GM21390 (cell line): ENCODE results near the gene NME3.
"Not testable (repeated sequence)": the region's sequence is repeated elsewhere in the genome, so short reads cannot be mapped to it uniquely, and the experiment has no call there.

Source experiments
- ATAC-seq: cut with Tn5 transposase; IDR thresholded peaks from one replicate; pipeline ENCODE4 v1.9.1; 2021; ENCODE audit not compliant: unreplicated experiment

Gene NME3

DNA sequence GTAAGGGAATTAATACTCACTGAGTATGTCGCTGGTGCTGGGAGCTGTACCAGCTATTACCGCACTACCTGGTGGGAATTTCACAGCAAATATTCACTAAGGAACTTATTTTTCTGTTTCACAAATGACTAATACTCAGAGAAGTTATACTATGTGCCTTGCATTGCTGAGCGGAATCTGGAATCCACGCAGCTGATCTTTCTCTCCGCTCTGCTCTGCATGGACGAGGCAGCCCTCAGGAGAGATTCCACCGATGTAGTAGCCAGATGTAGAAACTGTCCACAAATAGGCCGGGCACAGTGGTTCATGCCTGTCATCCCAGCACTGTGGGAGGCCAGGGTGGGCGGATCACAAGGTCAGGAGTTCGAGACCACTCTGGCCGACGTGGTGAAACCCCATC, 17.1 kb downstream of the NME3 start:
- ATAC-seq: no peak

DNA sequence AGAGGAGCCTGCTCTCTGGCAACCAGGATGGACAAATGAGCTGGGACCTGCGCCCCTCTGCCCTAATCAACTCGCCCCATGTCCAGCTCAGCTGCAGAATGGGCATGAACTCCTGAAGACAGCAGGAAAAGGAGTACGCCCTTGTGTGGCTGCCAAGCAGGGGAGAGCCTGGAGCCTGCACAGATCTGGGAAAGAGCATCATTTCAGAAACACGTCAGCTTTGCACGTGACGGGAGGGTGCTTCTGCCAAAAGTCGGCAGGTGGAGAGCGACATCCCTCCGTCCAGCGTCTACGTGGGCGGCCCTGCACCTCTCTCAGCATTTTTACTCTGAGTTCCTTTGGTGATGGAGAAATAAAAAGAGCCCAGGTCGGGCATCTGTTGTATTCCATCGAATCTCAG, 18.5 kb downstream of the NME3 start:
- no peak for ATAC-seq

DNA sequence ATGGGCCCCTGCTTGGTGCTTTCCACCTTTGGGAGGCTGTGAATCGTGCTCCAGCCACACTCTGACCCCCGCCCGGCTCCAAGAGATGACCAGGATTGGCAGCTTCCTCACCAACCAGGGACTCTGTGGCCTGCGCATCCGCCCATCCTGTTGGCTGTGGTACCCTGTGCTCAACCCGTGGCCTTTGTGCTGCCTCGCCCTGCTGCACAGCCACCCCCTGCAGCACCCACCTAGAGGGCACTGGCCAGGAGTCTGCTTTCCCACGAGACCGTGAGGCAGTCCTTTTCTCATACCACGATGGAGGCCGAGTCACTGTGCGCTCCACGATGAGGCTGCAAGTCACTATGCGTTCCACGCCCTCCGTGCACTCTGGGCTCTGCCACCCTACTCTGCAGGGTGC, 19.4 kb downstream of the NME3 start:
- ATAC-seq: no peak

DNA sequence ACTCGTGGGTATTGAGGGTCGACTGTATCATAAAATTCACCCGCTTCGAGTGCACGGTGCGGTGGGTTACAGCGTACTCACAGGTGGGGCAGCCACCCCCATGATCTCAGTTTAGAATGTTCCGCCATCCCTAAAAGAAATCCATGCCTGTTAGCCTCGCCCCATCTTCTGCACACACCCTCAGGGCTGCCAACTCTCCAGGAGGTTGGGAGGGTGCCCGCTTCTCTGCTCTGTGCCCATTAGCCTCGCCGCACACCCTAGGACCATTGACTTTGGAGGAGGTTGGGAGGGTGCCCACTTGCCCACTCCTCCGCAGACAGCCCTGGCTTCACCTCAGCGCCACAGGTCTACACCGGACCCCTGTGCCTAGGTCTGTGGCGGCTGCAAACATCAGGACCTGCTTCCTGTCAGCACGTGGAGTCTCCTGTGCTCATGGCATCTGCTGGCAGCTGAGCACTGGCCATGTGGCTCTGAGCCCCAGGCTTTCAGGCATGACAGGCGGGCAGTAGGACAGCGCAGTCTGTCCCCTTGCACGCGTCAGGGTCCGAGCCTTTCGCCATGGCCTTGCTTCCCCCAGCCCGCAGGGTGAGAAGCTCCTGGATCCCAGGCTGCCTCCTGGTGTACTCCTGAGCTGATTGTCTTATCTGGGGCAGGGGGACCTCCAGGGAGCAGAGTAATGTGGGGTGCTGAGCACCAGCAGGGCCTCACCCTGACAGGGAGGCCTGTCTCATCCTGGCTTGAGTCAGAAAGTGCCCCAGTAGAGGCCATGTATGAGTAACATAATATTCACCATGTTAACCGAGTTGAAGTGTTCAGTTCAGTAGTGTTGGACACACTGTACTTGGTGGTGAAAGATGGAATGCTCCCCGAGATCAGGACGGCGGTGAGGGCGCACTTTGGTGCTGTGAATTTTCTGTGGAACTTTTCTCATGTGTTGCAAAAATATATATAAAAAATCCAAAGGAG, 21.9 kb downstream of the NME3 start:
- no peak for ATAC-seq

DNA sequence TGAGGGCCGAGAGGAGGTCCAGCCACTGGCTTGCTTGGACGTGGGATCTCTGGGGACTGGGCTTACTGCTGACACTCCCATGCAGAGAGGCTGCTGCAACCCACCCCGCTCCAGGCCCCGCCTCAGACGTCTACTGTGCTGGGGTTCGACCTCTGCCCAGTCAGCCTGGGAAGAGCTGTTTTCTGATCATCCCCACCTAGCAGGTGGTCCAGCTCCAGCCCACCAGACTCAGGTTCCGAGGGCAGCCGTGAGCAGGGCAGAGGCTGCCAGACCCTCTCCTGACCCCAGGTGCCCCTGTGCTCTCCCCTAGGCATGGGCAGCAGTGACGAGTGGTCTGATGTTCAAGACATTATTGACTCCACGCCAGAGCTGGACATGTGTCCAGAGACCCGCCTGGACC, 23.4 kb downstream of the NME3 start:
- ATAC-seq: no peak

DNA sequence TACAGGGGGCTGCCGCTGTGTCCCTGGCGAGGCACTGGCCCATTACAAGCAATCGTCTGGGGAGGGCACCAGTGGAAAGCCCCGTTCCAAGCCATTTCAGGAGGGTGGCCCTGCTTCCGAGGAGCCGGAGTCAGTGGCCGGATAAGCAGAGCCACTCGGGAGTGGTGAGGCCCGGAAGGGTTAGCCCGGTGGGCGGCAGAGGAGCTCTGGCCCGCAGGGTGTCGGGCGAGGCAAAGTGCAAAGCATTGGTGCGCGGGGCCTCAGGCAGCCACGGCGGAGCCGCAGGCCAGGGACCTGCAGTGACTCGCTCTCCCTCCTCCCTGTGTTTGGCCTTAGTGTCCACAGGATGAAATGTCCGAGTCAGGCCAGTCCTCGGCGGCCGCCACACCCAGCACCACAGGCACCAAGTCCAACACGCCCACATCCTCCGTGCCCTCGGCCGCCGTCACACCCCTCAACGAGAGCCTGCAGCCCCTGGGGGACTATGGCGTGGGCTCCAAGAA, 24.6 kb downstream of the NME3 start:
- no peak for ATAC-seq

DNA sequence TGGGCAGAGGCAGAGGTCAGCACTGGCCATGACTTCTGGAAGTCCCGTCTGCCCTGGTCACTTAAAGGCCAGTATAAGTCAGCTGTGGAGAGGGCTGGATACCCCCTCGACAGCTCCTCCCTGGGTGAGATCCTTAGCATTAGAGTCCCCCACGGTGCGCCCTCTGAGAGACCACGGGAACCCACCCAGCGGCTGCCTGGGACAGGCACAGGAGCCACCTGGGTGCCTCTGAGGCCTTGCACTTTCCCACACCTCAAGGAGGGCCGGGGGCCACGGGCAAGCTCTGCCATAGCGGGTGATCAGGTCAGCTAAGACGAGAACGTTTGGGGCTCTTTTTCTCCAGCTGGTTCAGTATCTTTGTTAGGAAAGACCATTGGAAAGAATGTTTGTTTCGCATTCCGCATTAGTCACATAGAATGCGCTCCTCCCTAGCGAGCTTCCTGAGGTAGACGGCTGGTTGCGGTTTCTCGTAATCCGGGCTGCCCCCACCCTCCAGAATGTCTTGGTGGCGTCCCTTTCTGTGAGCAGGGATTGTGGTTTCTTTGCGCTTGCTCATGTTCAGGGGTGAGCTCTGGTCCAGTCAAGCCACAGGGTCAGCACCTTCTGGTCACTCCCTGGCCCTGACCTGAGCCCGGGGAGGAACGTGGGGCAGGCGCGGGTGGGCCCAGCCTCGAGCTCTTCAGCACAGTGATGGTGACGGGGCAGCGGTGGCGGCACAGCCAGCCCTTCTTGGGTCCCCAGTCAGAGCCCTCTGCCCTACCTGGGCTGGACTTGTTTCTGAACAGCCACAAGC, 25.2 kb downstream of the NME3 start:
- ATAC-seq: no peak

DNA sequence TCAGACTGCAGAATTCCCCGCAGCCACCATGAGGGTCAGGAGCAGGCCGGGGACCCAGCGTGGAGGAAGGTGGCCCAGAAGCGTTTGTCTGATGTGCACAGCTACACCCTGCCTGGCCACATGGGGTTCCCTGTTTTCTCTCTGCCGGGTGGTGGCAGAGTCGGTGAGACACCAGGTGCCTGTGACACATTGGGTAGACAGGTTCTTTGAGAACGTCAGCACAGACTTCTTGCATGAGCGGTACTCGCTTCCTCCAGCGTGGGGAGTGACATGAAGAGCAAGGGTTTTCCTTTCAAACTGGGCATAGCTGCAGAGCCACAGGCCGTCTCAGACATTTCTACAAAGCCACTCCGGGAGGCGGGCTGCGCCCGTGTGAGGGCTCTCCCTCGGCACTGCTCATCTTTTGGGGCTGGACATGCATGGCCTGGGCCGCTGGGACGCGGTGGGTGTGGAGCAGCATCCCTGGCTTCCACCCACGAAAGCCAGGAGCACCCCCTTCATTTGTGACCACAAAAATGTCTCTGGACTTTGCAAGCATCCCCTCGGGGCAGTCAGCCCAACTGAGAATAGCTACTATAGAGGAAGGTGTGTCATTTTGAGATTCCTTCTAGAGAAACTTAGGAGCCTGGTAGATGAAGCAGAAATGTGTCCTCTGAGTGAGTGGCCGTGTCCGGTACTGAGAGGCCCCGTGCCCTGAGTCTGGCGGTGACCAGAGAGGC, 26.0 kb downstream of the NME3 start:
- no peak for ATAC-seq

DNA sequence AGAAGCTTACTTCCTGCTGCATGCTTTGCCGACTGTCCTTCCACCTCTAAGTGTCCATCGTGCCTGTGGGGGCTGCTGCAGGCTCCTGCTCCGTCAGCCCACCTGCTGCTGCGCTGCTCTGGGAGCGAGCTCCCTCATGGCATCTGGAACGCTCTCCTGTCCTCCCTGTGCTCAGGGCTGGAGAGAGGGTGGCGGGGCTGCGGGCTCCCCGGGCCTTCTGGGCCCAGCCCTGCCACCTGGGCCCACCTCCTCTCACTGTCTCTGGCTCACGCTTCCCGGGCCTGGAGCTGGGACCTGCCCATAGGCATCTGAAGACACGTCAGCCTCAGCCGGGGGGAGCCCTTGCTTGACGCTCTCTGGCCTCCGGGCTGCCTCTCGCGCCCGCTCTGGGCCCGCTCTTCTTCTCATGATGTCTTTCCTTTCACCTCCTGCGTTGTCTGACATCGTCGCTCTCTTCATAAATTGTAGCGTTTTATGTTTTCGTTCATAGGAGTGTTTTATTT, 27.0 kb downstream of the NME3 start:
- no peak for ATAC-seq

DNA sequence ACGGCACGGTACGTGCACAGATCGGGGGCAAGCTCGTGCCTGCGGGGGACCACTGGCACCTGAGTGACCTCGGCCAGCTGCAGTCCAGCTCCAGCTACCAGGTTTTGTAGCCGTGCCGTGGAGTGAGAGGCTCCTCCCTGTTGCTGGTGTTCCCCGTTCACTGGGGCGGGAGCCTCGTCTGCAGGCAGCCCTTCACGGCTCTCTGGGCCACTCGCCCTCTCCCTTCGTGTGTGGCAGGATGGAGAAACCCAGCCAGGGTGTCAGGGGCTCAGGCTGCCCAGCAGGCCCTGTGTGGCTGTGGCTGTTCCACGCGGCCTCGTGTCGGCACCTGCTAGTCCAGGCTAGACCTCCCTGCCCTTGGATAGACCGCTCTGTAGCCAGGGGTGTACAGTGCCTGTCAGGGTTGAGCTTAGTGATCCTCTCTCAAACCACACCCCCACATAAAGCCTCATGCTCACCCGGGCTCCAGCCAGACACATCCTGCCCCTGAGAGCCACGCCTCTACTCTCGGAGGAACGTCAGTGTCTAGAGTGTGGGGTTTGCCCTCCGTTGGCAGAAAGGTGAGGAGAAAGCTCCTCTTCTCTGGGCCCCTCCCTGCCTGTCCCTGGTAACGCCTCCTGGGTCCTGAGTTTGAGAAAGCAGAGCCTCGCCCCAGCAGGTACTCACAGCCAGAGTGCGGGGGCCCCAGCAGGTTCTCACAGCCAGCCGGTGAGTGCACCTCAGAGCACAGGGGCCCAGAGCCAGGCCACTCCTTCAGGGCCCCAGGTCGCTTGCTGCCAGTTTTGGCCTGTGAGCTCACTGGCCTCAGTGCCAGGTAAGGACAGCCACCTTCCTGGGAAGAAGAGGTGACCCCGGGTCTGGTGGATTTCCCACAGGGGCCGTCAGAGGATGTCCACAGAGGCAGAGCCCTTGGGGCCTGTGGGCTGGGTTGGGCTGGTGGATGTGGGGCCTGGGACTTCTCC, 27.7 kb downstream of the NME3 start:
- no peak for ATAC-seq

DNA sequence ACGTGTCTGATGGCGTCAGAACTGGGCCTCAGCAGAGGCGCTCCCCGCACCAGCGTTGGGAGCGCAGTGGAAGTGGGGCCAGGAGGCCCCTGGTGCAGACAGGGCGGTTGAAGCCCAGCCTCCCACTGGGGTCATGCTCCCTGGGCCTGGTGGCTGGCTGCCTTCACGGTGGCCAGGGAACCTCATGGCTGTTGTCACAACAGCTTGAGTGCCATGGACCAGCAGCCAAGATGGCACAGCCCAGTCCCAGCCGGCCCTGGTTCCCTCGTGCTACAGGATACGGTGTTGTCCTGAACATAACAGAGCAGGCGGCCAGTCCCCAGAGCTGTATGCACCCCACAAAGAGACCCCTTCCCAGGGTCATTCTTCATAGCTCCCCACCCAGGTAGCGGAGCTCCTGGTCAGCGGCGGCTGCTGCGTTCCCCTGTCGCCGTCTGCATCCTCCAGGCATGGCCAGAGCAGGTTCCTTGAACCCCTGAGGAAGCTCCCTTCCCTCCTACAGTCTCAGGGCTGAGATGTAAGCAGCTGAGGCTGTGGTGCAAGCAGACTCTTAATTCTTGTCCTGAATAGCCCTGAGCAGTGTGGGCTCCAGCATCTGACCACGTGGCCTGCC, 29.7 kb downstream of the NME3 start:
- ATAC-seq: no peak

DNA sequence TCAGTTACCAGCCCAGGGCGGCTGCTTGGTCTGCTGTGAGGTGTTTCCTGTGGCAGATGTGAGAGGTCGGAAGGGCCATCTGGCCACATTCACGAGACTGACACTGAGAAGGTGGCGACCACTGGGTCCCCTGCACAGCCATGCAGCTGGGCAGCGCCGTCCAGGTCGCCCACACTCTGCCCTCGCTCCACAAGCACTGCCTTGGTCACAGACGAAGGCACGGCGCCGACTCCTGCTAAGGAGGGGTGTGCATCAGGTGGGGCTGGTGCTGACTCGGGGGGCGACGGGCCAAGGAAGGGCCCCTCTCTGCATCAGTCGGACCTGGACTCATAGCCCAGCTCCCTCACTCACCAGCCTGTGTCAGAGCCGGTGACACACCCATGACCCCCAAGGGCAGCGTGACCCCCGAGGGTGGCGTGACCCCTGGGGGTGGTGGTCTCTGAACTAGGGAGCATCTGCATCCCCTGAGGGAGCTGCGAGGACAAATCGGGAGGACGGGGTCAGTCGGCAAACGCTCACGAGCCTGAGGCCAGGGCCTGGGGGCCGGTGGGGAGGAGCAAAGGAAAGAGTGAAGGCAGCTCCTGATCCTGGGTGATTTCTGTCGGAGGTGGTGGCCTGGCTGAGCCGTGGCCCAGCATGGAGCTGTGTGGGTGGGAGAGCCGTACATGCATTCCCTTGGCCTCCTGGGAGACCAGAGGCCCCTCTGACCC, 30.4 kb downstream of the NME3 start:
- no peak for ATAC-seq

DNA sequence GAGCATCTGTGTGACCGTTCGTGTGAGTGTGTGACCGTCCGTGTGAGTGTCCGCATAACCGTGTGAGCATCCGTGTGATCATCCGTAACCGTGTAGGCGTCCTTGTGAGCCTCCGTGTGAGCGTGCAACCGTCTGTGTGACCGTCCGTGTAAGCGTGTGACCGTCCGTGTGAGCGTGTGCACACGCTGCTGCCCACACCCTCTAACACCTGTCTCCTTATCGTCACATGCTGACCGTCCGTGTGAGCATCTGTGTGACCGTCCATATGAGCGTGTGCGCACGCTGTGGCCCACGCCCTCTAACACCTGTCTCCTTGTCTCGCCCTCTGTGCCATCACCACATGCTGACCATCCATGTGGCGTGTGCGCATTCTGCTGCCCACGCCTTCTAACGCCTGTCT, 31.1 kb downstream of the NME3 start:
- ATAC-seq: no peak

DNA sequence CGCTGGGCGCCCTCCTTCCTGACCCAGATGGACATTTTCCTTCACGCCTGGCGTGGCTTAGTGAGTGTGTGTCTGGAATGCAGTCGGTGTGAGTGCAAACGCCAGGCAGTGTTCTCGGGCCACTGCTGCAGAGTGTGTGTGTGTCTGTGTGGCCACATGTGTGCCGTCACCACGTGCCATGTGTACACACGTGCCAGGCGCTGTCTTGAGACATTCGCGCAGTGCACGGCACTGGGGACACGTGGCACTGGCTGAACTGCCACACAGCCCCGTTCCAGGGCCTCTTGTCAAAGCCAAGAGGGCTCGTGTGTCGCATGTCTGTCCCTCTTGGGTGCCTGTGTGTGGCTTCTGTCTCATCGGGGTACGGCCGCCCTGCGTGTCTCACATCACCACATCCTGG, 36.5 kb downstream of the NME3 start:
- ATAC-seq: no peak

DNA sequence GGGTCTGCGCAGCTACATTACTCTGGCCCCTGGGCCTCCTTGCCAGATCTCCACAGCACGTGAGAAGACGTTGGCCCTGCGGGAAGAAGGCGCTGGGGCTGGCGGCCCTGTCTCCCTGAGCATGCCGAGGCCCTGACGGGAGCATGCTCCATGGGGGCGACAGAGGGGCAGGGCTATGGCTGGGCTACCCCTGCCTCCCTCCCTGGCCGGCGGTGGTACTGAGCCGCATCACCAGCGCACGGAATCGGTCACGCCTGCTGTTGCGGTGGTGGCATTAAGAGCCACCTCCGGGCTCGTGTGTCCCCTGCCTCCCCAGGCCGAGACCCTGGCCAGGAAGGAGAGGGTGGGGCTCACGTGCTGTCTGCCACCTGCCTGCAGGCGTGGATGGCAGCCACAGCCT, 37.2 kb downstream of the NME3 start:
- ATAC-seq: no peak

DNA sequence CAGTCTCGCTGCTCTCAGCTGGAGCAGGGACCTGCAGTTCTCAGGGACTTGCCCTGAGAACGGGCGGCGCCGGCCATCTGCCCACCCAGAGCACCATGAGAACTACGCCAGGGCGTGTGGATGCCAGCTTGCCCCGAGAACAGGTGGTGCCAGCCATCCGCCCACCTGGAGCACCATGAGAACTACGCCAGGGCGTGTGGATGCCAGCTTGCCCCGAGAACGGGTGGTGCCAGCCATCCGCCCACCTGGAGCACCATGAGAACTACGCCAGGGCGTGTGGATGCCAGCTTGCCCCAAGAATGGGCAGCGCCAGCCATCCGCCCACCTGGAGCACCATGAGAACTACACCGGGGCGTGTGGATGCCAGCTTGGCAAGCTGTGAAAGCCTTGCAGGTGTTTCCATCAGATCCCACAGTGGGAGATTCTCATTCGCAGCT, 38.8 kb downstream of the NME3 start:
- not testable (repeated sequence) for ATAC-seq

DNA sequence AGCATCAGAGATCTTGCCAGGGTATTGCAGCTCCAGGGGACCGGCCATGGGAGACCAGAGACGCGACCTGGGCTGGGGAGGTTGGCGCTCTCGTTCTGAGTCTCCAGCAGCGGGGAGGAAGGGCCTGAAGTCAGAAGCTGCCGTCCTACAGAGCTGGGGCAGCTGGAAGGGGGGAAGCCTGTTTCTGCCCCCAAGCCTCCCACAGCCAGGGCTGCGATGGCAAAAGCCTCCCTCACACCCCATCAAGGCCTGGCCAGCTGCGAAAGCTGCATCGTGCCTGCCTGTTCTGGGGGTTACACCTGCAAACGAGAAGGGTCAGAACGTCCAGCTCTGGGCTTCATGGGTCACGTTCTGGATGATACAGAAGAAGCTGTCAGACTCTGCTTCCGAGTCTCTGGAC, 39.3 kb downstream of the NME3 start:
- no peak for ATAC-seq

DNA sequence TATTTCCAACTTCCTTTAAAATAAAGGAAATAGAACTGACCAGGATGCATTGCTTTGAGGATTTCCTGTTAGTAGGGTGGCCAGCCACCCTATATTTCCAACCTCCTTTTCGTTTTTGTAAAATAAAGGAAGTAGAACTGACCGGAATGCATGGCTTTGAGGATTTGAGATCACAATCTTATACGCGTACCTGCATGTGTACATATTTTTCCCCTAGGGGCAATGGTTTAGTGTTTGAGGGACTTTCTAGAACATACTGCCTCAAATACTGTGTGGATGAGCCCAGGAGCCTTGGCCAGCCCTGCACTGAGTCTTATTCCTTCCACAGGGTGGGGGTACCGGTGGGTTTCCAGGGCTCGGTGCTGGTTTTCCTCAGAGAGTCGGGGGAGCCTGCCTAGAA, 39.7 kb downstream of the NME3 start:
- ATAC-seq: no peak

DNA sequence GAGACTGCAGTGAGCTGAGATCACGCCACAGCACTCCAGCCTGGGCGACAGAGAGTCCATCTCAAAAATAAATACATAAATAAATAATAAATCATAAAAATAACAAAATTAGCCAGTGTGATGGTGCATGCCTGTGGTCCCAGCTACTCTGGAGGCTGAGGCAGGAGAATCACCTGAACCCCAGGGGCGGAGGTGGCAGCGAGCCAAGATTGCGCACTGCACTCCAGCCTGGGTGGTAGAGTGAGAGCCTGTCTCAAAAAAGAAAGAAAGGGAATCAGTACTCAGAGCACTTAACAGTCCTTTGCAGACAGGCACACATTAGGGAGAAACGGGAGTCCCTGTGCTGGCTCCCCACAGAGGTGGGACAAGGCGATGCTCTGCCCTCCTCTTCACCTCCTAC, 40.3 kb downstream of the NME3 start:
- ATAC-seq: no peak
